Measurements from ENCODE around the gene ASB13. TPM values are rescaled to one million over a fixed set of nuclear protein-coding genes. Genes with fewer than 3 reads are reported as not detected.

Gene ASB13, protein sequence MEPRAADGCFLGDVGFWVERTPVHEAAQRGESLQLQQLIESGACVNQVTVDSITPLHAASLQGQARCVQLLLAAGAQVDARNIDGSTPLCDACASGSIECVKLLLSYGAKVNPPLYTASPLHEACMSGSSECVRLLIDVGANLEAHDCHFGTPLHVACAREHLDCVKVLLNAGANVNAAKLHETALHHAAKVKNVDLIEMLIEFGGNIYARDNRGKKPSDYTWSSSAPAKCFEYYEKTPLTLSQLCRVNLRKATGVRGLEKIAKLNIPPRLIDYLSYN
- total RNA-seq, result 19.1 and 19.5 TPM in 2 replicates

DNA sequence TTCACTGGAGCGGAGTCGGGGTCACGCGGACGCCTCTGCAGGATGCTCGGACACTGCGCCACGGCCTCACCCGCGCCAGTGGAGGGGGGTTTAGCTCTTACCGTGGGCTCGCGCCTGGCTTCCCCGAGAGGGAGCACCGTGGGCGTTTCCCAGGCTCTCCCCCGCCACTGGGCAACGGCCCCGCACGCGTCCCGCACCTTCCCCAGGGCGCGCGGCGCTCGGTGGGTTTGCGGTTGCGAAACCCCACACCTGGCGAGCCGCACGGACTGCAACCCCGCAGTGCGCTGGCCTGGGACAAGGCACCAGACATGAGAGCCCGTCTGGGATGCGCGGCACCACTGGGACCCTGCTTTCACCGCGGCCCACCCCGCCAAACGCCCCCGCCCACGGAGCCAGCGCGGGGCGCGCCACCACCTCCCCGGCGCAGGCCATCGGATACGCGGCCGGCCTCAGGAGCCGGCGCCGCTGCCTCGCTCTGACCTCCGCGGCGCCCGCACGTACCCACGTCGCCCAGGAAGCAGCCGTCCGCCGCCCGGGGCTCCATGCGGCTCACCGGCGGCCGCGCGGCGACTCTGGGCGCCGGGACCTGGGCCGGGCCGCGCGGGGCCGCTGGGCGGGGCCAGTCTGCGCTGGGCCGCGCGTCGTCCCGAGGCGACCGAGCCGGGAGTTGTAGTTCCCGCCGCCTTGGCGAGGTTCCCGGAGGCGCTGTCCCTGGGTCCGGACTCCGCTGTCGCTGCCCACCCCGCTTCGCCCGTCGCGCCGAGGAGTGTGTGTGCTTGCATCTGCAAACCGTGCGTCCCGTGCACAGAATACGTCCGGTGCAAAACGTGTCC lies at the start of gene ASB13:
Gene ASB13 (minus strand): TSS at position 588 of the 833 bp plus-strand sequence. CDS start 44 bp downstream, at position 544.

DNA sequence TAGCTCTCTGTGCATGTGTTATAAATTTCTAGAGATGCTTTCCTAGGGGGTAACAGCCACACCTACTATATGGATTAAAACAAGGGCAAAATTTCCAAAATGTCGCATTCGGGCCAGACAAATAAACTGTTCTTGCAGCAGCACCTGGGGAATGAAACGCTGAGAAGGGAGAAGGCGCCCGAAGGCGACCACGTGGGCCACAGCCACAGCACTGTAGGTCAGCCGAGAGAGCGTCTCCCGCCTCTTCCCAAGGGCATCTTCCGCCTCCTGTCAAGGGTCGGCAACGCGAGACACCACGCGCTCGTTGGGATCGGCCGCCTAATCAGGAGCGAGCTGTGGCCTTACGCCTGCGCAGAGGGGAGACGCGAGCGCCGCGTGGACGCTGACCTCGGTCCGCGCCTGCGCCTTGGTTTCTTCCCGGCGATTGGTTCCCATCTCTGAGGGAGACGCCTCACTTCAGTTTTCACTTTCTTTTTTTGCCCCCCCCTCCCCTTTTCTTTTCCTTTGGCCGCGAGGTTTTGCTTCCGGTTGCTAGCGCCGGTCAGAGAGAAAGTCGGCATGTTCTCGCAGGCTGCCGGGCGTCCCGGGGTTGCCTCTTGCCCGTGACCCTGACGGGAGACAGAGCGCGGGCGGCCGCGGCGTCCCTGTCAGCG lies 18.0 kb upstream of the ASB13 start, which contains the start of gene TASOR2:
Gene TASOR2 (plus strand): TSS at position 521 of the 653 bp plus-strand sequence. CDS start 35,805 bp downstream, outside the sequence.

Other genes with a start within 250 kb of the ASB13 start
- 2.3 and 2.7 TPM in 2 replicates for gene CALML5, start 167.0 kb downstream of the ASB13 start, total RNA-seq
- 9.2 and 11.5 TPM in 2 replicates for gene CALML3, start 141.6 kb downstream of the ASB13 start, total RNA-seq
- 96.7 and 159 TPM in 2 replicates for gene TASOR2, start 18.2 kb upstream of the ASB13 start, total RNA-seq
- gene GDI2, start 146.8 kb upstream of the ASB13 start, total RNA-seq, result 343 and 351 TPM in 2 replicates
- 5.1 and 7.3 TPM in 2 replicates for gene ANKRD16, start 223.3 kb upstream of the ASB13 start, total RNA-seq
- gene FBH1, start 223.6 kb upstream of the ASB13 start, total RNA-seq, result 75.5 and 98.1 TPM in 2 replicates

All from nasal cavity respiratory epithelium epithelial cell of viscerocranial mucosa (primary cell).